HG03045 (cell line): ENCODE results near the gene SAP25.
"Not testable (repeated sequence)": the region's sequence is repeated elsewhere in the genome, so short reads cannot be mapped to it uniquely, and the experiment has no call there.

Experiments
- ATAC-seq: cut with Tn5 transposase; IDR thresholded peaks from one replicate; pipeline ENCODE4 v1.9.1; 2021; ENCODE audit warnings: mild to moderate bottlenecking, moderate library complexity; ENCODE audit not compliant: unreplicated experiment

SAP25 gene

DNA sequence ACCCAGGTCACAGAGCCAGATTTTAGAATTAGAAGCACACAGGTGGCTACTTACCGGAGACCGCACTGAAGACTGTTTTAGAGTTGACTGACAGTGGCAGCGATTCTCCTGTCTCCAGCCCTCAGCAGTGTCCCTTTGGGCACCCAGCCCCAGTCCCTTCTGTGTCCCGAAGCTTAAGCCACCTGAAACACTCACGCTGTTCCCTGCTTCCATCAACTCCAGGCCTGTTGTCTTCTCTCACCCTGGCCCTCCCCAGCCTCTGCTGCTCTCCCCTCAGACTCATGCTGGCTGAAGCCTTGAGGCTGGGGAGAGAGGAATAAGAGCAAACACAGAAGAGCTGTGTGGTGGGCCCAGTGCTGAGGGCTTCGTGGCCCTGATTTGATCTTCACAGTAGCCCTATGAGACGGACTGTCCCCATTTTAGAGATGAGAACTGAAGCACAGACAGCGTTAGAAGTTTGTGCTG, 10.6 kb downstream of the SAP25 start:
- ATAC-seq, result no peak

DNA sequence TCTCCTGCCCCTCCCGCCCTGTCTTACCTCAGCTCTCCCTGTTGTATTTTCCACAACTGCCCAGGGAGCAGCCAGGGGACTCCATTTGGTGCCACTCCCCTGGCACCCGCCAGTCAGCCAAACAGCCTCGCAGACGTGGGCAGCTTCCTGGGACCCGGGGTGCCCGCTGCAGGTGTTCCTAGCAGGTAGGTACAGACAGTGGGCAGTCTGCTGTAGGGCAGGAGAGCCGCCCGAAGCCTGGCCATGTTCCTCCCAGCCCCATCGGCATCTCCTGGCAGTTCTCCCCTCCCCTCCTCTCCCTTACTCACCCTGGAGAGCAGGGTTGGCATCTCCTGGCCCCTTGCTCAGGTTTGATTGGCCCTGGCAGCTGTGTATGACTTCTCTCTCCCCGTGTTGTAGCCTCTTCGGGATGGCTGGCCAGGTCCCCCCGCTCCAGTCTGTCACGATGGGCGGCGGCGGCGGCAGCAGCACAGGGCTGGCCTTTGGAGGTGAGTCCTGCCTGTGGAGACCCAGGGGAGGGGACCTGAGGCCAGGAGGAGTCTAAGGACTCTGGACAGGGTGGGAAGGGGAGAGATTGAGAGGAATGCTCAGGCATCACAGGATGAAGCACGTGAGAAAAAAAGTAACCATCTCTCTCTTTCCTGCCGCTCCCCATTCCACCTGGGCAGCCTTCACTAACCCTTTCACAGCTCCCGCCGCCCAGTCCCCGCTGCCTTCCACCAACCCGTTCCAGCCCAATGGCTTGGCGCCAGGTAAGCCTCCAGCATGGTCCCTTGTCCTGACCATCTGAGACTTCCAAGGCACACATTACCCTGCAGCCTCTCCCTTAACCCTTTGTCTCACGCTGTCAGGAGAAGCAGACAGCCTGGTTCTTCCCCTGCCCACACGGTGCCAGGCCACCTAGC, 11.3 kb downstream of the SAP25 start:
- no peak for ATAC-seq

DNA sequence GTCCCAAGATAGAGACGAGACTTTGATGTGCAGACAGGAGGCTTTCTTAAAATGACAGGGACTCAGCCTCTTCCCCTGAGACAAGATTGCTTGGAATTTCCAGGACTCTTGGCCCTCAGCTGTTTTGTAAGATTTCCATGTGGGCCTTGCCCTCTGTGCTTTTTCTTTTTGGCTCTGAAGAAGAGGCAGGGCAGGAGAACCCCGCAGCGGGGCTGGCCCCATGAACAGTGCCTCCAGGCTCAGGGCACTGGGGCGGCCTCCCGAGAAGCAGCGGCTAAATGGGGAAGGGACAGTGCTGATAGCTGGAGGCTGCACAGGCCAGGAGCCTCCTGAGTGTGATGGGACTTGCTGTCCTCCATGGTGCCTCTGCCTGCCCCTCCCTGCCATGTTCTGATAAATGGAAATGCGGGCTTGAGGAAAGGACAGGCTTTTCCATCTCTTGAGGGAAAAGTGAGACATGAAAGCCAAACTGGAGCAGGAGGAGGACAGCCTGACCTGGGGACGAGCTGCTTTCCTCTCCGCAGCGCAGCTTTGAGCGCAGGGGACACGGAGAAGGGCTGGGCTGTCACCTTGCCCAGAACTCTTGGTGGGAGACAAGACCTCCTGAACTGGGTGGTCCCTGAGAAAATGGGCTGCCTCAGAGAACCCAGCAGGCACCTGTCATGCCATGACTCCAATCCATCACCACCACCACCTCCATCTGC, 12.1 kb downstream of the SAP25 start:
- ATAC-seq, result no peak

DNA sequence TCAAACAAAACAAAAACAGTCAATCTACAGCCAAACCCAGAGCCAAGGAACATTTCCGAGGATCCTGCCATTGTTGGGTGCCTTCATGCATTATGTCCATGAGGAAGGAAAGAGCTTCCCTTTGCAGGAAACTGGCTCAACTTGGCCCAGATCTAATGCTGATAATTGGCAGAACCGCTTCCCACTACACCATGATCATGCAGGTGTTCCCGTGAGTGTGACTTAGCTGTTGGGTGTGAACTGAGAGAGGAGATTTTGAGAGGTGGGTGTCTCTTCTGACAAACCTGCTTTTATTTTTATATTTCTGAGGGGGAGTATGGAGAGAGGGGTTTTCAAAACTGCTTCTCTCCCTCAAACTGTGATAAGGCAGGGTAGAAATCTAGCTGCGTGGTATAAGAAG, 14.6 kb downstream of the SAP25 start:
- ATAC-seq, result no peak

DNA sequence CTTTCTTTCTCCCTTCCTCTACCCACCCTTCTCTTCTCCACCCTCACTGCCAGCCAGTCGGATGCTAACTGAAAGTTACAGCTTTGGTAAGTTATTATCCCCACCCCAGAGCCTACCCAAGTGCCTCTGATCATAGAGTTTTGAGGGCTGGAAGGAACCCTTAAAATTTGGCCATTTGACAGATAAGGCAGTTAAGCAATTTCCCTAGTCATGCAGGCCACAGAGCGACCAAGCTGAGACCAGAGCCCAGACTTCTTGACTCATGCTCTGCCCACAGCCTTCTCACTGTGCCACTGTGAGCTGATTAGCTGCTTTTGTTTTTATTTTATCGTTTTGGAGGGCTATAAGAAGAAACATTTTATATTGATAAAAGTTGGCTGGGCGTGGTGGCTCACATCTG, 17.2 kb downstream of the SAP25 start:
- no peak for ATAC-seq

DNA sequence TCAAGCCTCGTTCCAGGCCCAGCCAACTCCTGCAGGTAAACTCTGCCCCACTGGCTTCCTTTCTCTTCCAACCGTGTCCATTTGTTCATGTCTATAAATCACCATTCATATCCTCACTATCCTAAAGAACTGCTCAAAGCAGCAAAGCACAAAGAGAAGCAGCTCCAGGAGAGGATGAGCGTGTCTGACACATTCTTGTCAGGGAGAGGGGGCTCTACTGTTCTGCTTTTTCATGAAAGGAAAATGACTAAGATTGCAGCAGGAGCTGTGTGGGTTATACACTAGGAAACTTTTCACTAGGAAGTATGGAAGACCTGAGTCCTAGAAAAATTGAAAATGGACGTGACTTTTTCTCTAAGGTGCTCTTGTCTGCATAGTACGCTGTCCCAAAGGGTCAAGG, 18.0 kb downstream of the SAP25 start:
- no peak for ATAC-seq

DNA sequence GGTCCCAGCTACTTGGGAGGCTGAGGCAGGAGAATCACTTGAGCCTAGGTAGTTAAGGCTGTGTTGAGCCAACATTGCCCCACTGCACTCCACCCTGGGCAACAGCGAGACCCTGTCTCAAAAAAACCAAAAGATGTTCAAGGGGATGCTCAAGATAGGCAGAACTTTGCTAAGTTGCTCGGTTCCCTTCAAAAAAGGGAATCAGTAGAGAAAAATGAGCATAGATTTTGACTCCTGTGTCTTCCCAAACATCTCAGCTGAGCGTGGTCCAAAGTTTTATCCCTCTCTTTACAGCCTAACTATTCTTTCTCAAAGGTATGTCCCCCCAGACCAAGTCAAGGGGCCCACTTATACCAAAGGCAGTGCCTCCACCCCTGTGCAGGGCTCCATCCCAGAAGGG, 20.7 kb downstream of the SAP25 start:
- no peak for ATAC-seq

DNA sequence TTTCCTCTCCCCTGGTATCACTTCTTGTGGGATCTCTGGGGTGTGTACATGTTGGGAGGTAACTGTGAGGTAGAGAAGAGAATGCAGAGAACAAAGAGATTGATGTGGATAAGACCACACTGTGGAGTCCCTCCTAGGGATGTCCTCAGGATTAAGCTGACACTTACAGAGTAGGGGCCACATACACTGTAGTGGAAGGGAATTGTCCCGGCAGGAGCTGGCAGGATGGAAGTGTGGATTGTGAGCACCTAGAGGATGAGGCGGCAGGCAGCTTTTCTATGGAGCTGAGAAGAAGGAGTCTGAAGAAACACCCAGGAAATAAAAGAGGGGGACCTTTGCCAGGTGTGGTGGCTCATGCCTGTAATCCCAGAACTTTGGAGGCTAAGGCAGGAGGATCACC, 21.2 kb downstream of the SAP25 start:
- no peak for ATAC-seq

DNA sequence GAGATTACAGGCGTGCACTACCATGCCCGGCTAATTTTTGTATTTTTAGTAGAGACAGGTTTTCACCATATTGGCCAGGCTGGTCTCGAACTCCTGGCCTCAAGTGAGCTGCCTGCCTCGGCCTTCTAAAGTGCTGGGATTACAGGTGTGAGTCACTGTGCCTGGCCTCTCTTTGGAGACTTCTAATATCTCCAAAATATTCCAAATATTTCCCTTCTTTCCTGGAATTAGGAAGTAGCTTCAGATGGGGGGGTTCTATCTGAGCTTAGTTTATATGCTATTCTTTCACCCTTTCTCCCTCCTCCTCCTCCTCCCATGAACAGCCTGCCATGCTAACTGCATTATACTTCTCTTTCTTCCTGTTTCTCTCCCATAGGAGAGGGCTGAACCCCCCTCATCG, 25.3 kb downstream of the SAP25 start:
- ATAC-seq, result not testable (repeated sequence)

DNA sequence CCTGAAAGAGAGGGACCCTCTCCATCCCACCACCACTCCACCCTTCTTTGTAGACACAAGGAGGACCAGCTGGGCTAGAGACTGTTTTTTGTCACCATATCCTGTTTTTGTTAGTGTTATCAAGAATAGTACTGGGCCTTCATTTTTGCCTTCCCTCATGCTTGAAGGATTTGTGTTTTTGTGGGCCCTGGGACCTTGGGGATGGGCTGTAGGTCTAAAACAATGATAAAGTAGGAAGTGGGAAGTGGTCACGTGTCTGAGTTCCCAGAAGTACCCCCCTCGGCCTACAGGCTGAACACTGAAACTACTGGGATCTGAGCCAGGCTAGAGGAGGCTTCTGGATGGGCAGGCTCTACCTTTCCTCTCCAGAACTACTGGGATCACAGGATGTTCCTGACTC, 25.8 kb downstream of the SAP25 start:
- ATAC-seq, result no peak

DNA sequence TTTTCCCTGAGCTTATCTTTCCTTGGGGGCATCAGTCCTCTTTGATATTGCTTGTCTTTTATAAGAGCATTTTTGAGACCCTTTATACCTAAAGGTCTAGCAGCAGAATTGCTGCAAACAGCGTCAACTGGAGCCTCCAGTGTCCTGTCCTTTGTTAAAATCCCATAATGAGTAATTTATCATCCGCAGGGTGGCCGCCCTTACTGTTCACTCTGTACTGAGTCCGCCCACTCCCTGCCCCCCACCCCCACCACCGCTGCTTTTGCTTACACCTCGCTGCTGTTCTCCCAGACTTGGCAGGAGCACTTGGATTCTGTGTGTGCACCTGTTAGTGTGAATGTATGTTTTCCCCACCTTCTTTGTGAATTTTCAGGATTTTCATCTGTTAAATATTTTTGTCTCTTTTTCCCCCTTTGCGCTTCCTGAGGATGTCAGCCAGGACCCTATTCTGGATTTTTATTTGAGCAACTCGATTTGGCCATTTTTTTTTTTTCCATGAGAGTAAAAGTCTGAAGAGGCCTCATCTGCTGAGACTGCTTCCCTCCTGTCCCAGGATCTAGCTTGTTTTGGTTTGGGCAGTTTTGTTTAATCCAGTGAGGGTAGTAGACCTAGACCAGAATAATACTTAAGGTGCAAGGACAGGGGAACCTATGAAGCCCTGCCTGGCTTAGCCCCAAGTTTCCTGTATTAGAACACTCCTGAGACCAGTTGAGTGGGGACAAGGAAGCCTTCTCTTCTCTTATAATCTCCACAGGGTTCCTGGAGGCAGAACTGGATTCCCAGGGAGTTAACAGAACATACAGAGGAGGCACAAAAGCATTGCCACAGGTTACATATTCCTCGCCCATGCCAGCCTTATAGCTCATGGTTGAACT, 26.5 kb downstream of the SAP25 start:
- ATAC-seq, result no peak

DNA sequence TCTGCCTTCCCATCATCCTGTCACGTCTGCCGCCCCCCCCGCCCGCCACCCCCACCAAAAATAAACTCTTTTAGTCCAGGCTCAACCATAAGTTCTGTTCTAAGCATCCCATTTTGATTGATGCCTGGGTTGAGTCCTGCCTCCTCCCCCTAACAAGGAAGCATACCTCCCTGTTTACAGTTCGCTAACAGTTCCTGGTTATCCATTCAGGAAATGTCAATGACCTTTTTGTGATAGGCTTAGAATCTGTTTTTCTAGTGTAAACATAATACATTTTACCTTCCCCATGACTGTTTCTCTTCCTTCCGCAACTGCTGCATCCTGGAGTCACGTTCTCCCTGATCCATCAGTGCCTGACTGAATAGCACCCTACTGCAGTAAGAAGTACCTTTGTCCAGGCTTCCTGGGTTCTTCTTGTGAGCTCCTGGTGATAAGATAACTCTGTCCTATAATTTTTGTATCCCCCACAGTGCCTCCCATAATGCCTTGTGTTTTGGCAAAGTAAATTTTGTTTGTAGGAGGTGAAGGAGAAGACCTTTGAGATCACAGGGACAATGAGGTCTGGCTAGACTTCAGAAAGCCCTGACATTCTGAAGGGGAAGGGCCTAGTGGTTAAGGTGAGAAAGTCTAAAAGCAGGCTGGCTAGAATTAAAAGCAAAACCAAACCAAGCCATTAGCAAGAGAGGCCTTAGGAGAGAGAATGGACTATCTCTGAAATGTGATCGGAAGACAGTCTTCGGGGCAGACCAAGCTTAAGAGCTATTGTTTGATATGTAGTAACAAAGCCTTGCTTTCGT, 27.4 kb downstream of the SAP25 start:
- peak; percentile 41 for ATAC-seq

DNA sequence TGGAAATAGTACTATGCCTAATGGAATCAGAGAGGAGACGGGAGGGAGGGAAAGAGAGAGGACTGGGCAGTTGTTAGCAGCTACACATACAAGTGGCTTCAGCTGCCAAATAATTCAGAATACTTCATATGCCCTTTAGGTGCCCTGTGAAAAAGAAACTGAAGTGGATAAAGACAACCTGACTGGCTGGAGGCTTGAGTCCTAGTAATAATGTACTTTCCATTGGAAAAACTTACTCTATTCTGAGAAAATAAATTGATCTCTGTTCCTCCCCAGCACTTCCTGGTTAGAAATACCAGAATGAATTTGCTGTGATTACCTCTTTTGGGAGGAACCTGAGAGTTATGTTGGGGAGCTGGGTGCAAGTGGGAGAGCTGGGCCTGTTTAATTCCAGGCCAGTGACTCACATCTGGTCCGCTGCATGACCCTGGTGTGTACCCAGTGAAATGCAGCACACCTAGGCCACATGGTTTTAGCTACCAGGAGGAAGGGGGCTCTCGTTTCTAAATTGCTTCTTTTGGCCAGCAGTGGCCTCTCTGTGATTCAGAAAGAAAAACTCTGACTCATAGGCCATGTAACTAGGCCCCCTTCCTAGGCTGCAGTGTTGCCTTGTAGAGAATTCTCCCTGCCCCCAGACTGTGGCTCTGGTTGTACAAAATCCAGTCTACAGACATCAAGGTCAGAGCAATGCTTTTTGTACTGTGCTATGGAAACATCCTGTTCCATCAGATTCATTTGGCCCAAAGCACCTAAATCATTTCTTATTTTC, 28.2 kb downstream of the SAP25 start:
- ATAC-seq, result peak; percentile 49

DNA sequence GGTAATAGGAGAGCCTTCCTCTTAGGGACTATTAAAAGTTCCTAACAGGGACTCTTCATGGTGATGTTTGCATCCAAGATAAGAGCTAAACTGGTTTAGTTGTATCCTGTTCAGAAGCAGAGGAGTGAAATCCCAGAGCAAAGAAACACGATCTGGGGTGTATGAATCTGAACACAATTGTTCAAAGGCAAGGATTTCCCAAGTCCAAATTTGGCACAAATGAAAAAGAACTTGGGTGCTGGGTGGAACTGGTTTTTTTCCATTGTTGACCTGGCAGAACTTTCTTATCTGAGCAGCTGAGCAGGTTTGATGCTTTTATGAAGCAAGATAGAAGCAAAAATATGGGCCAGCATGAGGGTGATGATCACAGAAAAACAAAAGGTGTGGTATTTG, 28.7 kb downstream of the SAP25 start:
- ATAC-seq, result no peak

DNA sequence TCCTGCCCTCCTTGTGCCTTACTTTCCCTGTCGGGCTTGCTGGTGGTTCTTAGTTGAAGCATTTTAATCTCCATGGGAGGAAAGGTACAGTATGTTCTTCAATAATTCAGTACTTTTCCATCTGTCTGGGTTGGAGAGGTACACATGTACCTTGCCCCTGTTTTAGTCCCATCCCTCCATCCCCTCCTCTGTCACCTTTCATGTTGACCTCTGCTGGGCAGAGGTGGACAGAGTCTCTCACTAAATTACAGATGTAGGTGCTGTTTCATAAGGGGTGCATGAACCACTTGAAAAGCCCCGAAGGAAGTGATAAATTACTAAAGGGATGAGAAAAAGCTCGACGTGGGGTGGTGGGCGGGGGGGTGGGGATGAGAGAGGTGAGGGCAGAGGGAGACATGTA, 29.3 kb downstream of the SAP25 start:
- ATAC-seq, result no peak

DNA sequence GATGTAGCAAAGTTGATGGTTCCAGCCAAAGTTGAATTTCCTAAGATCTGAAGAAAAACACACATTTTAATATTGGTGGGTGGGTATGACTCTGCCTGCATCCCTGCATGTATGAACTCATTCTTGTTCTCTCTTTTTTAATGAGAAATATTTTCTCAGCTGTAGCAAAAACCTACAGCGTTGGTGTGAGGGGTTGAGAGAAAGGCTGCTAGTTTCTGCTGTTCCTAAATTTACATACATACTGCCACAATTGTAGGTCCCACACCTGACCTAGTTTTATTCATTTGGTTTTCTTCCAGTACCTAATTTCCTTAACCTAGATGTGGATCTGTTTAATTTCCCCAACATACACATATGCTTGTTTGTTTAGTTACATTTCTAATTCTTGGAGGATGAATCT, 30.1 kb downstream of the SAP25 start:
- no peak for ATAC-seq

DNA sequence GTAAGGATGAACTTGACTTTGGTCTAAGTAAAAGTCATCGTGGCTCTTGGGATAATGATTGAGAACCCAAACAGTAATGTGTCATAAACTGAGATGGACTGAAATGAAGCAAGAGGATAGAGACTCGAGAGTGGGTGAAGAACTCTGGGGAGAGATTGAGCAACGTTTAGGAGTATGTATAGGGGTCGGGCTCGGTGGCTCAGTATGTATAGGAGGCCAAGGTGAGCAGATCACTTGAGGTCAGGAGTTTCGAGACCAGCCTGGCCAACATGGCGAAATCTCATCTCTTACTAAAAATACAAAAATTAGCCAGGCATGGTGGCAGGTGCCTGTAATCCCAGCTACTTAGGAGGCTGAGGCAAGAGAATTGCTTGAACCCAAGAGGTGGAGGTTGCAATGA, 32.4 kb downstream of the SAP25 start:
- not testable (repeated sequence) for ATAC-seq

DNA sequence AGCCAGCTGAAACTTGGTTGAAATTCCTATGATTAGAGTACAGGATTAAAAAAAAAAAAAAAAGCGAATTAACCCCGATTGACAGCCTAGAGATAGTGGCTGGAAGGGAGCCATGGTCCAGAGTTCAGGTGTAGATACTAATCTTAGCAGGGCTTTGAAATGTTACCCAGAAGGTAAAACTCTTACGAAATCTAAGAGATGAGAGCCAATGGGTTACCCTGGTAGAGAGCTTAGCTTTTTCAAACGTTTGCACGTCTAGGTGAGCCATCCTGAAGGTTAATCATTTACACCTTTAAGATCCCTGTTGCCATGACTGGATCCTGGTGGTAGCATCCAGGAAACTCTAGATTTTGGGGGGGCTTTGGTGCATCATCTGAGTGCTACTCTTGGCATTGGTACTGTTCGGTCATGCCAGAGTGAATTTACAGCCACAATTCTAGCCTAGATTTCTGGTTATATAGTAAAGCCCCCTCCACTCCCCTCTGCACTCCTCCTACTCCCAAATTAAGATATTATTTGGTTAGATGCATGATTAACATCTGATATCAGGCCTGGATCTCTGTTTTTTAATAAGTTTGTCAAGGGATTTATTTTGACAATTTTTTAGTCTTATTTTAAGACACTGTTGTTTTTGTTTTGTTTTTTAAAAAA, 33.5 kb downstream of the SAP25 start:
- ATAC-seq, result no peak

DNA sequence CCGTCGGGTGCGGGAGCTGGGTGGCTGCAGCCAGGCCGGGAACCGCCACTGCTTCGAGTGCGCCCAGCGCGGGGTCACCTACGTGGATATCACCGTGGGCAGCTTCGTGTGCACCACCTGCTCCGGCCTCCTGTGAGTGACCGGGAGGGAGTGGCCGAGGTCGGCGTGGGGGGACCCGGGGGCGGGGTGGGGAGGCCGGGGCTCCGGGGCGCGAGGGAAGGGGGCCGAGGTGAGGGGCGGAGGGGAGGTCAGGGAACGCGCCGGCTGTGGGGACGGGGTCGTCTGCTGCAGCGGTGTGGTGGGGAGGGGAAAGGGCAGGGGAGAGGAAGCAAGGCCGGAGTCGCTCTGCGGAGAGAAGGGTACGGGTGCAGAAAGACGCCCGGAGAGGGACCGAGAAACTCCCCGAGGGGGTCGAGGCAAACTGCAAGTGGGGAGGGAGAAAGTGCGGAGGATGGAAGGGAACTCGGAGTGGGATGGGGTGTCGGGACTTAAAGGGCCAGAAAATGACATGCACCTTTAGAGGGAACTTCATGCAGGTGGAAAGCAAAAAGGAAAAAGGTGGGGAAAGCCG, 34.2 kb downstream of the SAP25 start:
- ATAC-seq, result no peak
